HuH-7 (cell line): Measurements from ENCODE around the gene CHRM1.
A peak's percentile ranks its signal among the peaks of the same experiment; 100 is the strongest.
"Not testable (repeated sequence)": the region's sequence is repeated elsewhere in the genome, so short reads cannot be mapped to it uniquely, and the experiment has no call there.

Experiments used
- DNase-seq: peaks from one replicate; pipeline ENCODE4 v3.0.0; 2011; ENCODE audit warnings: low spot score

The CHRM1 gene

GRCh38 chr11:62921201-62921572, at the start of gene CHRM1:
Gene CHRM1 (minus strand): TSS chr11:62921363. CDS start chr11:62911100, 10,263 bp downstream.
- no peak for DNase-seq

- DNase-seq: no peak
Measured at GRCh38 chr11:62965574-62965973, 44.4 kb upstream of the CHRM1 start.

GRCh38 chr11:62962391-62962790, 41.2 kb upstream of the CHRM1 start:
- DNase-seq: no peak

- DNase-seq: no peak
Measured at GRCh38 chr11:62961017-62961570, 39.9 kb upstream of the CHRM1 start.

GRCh38 chr11:62959422-62959980, 38.3 kb upstream of the CHRM1 start:
- DNase-seq: no peak

- DNase-seq: no peak
Measured at GRCh38 chr11:62958547-62959421, 37.6 kb upstream of the CHRM1 start.

GRCh38 chr11:62957147-62957546, 36.0 kb upstream of the CHRM1 start:
- DNase-seq: no peak

- DNase-seq: no peak
Measured at GRCh38 chr11:62954478-62954877, 33.3 kb upstream of the CHRM1 start.

GRCh38 chr11:62953811-62954210, 32.6 kb upstream of the CHRM1 start:
- no peak for DNase-seq

GRCh38 chr11:62948765-62949320, 27.7 kb upstream of the CHRM1 start:
- DNase-seq: no peak

GRCh38 chr11:62945538-62945937, 24.4 kb upstream of the CHRM1 start:
- not testable (repeated sequence) for DNase-seq

GRCh38 chr11:62937528-62937927, 16.4 kb upstream of the CHRM1 start:
- DNase-seq: not testable (repeated sequence)

- no peak for DNase-seq
Measured at GRCh38 chr11:62934496-62934785, 13.3 kb upstream of the CHRM1 start.

GRCh38 chr11:62933750-62934495, 12.8 kb upstream of the CHRM1 start:
- no peak for DNase-seq

- no peak for DNase-seq
Measured at GRCh38 chr11:62933285-62933684, 12.1 kb upstream of the CHRM1 start.

- DNase-seq: no peak
Measured at GRCh38 chr11:62931499-62932278, 10.5 kb upstream of the CHRM1 start.

GRCh38 chr11:62930666-62931065, 9.5 kb upstream of the CHRM1 start:
- no peak for DNase-seq

GRCh38 chr11:62930157-62930556, 9.0 kb upstream of the CHRM1 start:
- no peak for DNase-seq

GRCh38 chr11:62928011-62928410, 6.8 kb upstream of the CHRM1 start:
- peak; percentile 57 for DNase-seq

- no peak for DNase-seq
Measured at GRCh38 chr11:62926680-62927455, 5.7 kb upstream of the CHRM1 start.
